HEK293 (cell line): ENCODE measurements around the gene SNX33.

Experiments used
- BCL11B ChIP-seq: fragments of 450-650 bp; formaldehyde crosslinking; IDR thresholded peaks from 2 replicates; pipeline ENCODE4 v1.5.1; 2016; ENCODE audit warnings: low read depth, missing biosample characterization, missing genetic modification characterization
- EGR2 ChIP-seq: fragments of 450-650 bp; formaldehyde crosslinking; IDR thresholded peaks from 2 replicates; pipeline ENCODE4 v1.5.1; 2016; ENCODE audit warnings: low read depth, missing biosample characterization, missing genetic modification characterization
- HOXA7 ChIP-seq: sonication (generic); formaldehyde crosslinking; IDR thresholded peaks from 2 replicates; pipeline ENCODE4 v1.8.1; 2022; ENCODE audit warnings: missing genetic modification reagents, borderline replicate concordance
- HOXD13 ChIP-seq: sonication (generic); formaldehyde crosslinking; IDR thresholded peaks from 2 replicates; pipeline ENCODE4 v1.8.0; 2022; ENCODE audit warnings: missing genetic modification reagents, borderline replicate concordance
- MYNN ChIP-seq: fragments of 450-650 bp; formaldehyde crosslinking; IDR thresholded peaks from 2 replicates; pipeline ENCODE4 v1.5.1; 2016; ENCODE audit warnings: missing biosample characterization, missing genetic modification characterization, borderline replicate concordance
- SP2 ChIP-seq: fragments of 450-650 bp; formaldehyde crosslinking; IDR thresholded peaks from 2 replicates; pipeline ENCODE4 v1.5.1; 2016; ENCODE audit warnings: missing biosample characterization, missing genetic modification characterization
- TCF7L2 ChIP-seq: IDR thresholded peaks from 2 replicates; pipeline ENCODE4 v1.6.1; 2011; ENCODE audit warnings: low read depth, mild to moderate bottlenecking, inconsistent platforms, low read length, moderate library complexity, borderline replicate concordance
- WT1 ChIP-seq: fragments of 450-650 bp; formaldehyde crosslinking; IDR thresholded peaks from 2 replicates; pipeline ENCODE4 v1.5.1; 2016; ENCODE audit warnings: missing biosample characterization, missing genetic modification characterization
- ZBTB7A ChIP-seq: fragments of 450-650 bp; formaldehyde crosslinking; IDR thresholded peaks from 2 replicates; pipeline ENCODE4 v1.5.1; 2016; ENCODE audit warnings: low read depth, missing biosample characterization, missing genetic modification characterization
- ZFP37 ChIP-seq: fragments of 450-650 bp; formaldehyde crosslinking; IDR thresholded peaks from 2 replicates; pipeline ENCODE4 v1.5.1; 2016; ENCODE audit warnings: missing biosample characterization, missing genetic modification characterization
- ZFP41 ChIP-seq: fragments of 450-650 bp; formaldehyde crosslinking; IDR thresholded peaks from 2 replicates; pipeline ENCODE4 v1.5.1; 2016; ENCODE audit warnings: missing biosample characterization, missing genetic modification characterization, borderline replicate concordance
- ZNF214 ChIP-seq: fragments of 450-650 bp; formaldehyde crosslinking; IDR thresholded peaks from 2 replicates; pipeline ENCODE4 v1.5.1; 2017; ENCODE audit warnings: missing biosample characterization, mild to moderate bottlenecking, missing genetic modification characterization, borderline replicate concordance
- ZNF223 ChIP-seq: fragments of 450-650 bp; formaldehyde crosslinking; IDR thresholded peaks from 2 replicates; pipeline ENCODE4 v1.5.1; 2016; ENCODE audit warnings: missing biosample characterization, missing genetic modification characterization
- ZNF23 ChIP-seq: fragments of 450-650 bp; formaldehyde crosslinking; IDR thresholded peaks from 2 replicates; pipeline ENCODE4 v1.5.1; 2016; ENCODE audit warnings: missing biosample characterization, missing genetic modification characterization, borderline replicate concordance
- ZNF324 ChIP-seq: fragments of 450-650 bp; formaldehyde crosslinking; IDR thresholded peaks from 2 replicates; pipeline ENCODE4 v1.5.1; 2016; ENCODE audit warnings: missing biosample characterization, missing genetic modification characterization
- ZNF366 ChIP-seq: fragments of 450-650 bp; formaldehyde crosslinking; conservative IDR thresholded peaks from 2 replicates; pipeline ENCODE4 v1.5.1; 2016; ENCODE audit warnings: missing biosample characterization, missing genetic modification characterization
- ZNF514 ChIP-seq: fragments of 450-650 bp; formaldehyde crosslinking; IDR thresholded peaks from 2 replicates; pipeline ENCODE4 v1.5.1; 2016; ENCODE audit warnings: missing biosample characterization, missing genetic modification characterization
- ZNF521 ChIP-seq: fragments of 450-650 bp; formaldehyde crosslinking; IDR thresholded peaks from 2 replicates; pipeline ENCODE4 v1.5.1; 2017; ENCODE audit warnings: missing biosample characterization, mild to moderate bottlenecking, missing genetic modification characterization
- ZNF600 ChIP-seq: fragments of 450-650 bp; formaldehyde crosslinking; IDR thresholded peaks from 2 replicates; pipeline ENCODE4 v1.5.1; 2016; ENCODE audit warnings: missing biosample characterization, missing genetic modification characterization
- ZNF623 ChIP-seq: fragments of 450-650 bp; formaldehyde crosslinking; IDR thresholded peaks from 2 replicates; pipeline ENCODE4 v1.5.1; 2016; ENCODE audit warnings: missing biosample characterization, missing genetic modification characterization
- ZNF660 ChIP-seq: fragments of 450-650 bp; IDR thresholded peaks from 2 replicates; pipeline ENCODE4 v1.5.1; 2018; ENCODE audit warnings: missing biosample characterization, mild to moderate bottlenecking, missing genetic modification characterization
- TF ChIP-seq, protein P1 (sequence below): fragments of 450-650 bp; formaldehyde crosslinking; IDR thresholded peaks from 2 replicates; pipeline ENCODE4 v1.5.1; 2016; ENCODE audit warnings: missing biosample characterization, missing genetic modification characterization, borderline replicate concordance
- TF ChIP-seq, protein P2 (sequence below): fragments of 450-650 bp; formaldehyde crosslinking; IDR thresholded peaks from 2 replicates; pipeline ENCODE4 v1.5.1; 2016; ENCODE audit warnings: missing biosample characterization, missing genetic modification characterization
- TF ChIP-seq, protein P3 (sequence below): fragments of 450-650 bp; formaldehyde crosslinking; IDR thresholded peaks from 2 replicates; pipeline ENCODE4 v1.5.1; 2016; ENCODE audit warnings: missing biosample characterization, missing genetic modification characterization
- TF ChIP-seq, protein P4 (sequence below): IDR thresholded peaks from 2 replicates; pipeline ENCODE4 v1.6.1; 2011; ENCODE audit warnings: mild to moderate bottlenecking, low read depth, low read length, borderline replicate concordance

The SNX33 gene

DNA sequence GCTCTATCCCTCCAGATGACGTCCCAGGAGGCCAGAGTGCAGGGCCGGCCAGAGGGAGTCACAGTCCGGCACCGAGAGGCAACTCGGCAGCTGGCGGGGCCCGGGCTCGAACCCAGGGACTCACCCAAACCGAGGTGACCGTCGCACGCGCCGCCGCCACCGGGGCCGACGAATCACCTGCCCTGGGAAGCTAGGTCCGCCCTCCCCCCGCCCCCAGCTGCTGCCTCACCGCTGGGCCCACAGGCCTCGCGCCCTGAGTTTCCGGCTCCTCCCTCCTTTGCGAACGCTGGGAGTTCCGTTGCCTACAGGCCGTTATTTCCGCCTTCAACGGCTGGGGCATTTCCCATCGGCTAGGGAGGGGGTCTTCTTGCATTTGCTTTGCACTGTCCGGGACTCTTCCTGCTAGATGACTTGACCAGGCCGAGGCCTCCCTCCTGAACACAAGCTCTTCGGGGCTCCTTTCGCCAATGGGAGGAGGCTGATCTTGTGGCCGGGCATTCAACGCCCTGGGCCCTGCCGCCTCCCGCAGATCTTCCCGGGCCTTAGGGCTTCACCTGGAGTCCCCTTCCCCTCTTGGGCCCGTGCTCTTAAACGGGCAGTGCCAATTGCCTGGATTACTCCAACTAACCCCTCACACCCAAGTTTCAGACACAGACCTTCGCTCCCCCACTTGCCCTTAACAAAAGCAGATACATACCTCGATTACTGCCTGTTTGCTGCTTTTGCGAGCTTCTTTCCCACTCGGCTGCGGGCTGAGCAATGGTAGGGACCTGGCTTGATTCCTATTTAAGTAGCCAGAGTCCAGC, 22.0 kb upstream of the SNX33 start, which contains the start of gene SNUPN (continued):
- TF ChIP-seq, protein P1, sequence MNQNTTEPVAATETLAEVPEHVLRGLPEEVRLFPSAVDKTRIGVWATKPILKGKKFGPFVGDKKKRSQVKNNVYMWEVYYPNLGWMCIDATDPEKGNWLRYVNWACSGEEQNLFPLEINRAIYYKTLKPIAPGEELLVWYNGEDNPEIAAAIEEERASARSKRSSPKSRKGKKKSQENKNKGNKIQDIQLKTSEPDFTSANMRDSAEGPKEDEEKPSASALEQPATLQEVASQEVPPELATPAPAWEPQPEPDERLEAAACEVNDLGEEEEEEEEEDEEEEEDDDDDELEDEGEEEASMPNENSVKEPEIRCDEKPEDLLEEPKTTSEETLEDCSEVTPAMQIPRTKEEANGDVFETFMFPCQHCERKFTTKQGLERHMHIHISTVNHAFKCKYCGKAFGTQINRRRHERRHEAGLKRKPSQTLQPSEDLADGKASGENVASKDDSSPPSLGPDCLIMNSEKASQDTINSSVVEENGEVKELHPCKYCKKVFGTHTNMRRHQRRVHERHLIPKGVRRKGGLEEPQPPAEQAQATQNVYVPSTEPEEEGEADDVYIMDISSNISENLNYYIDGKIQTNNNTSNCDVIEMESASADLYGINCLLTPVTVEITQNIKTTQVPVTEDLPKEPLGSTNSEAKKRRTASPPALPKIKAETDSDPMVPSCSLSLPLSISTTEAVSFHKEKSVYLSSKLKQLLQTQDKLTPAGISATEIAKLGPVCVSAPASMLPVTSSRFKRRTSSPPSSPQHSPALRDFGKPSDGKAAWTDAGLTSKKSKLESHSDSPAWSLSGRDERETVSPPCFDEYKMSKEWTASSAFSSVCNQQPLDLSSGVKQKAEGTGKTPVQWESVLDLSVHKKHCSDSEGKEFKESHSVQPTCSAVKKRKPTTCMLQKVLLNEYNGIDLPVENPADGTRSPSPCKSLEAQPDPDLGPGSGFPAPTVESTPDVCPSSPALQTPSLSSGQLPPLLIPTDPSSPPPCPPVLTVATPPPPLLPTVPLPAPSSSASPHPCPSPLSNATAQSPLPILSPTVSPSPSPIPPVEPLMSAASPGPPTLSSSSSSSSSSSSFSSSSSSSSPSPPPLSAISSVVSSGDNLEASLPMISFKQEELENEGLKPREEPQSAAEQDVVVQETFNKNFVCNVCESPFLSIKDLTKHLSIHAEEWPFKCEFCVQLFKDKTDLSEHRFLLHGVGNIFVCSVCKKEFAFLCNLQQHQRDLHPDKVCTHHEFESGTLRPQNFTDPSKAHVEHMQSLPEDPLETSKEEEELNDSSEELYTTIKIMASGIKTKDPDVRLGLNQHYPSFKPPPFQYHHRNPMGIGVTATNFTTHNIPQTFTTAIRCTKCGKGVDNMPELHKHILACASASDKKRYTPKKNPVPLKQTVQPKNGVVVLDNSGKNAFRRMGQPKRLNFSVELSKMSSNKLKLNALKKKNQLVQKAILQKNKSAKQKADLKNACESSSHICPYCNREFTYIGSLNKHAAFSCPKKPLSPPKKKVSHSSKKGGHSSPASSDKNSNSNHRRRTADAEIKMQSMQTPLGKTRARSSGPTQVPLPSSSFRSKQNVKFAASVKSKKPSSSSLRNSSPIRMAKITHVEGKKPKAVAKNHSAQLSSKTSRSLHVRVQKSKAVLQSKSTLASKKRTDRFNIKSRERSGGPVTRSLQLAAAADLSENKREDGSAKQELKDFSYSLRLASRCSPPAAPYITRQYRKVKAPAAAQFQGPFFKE: no peak
- TF ChIP-seq ZNF214 (no peak), ZNF514 (tag by site-specific recombination) (no peak), ZNF521 (tag by site-specific recombination) (no peak), SP2 (tag by site-specific recombination) (peak; percentile 99), MYNN (tag by site-specific recombination) (peak; percentile 57), WT1 (tag by site-specific recombination) (peak; percentile 88), BCL11B (tag by site-specific recombination) (peak; percentile 75; the same call in 1 of the 2 replicates), ZNF324 (tag by site-specific recombination) (peak; percentile 52; the same call in 1 of the 2 replicates), TCF7L2 (no peak), EGR2 (tag by site-specific recombination) (peak; percentile 77), ZBTB7A (tag by site-specific recombination) (peak; percentile 64; the same call in 1 of the 2 replicates), ZFP41 (tag by site-specific recombination) (no peak), ZNF223 (tag by site-specific recombination) (no peak), HOXA7 (no peak), ZNF23 (tag by site-specific recombination) (no peak), HOXD13 (CRISPR knock-in tag) (no peak), ZNF660 (tag by site-specific recombination) (peak; percentile 76; the same call in 1 of the 2 replicates), ZNF623 (no peak; the same call in 1 of the 2 replicates), ZNF600 (peak; percentile 87), ZFP37 (tag by site-specific recombination) (peak; percentile 98), ZNF366 (tag by site-specific recombination) (peak; percentile 82)
- TF ChIP-seq, protein P2, sequence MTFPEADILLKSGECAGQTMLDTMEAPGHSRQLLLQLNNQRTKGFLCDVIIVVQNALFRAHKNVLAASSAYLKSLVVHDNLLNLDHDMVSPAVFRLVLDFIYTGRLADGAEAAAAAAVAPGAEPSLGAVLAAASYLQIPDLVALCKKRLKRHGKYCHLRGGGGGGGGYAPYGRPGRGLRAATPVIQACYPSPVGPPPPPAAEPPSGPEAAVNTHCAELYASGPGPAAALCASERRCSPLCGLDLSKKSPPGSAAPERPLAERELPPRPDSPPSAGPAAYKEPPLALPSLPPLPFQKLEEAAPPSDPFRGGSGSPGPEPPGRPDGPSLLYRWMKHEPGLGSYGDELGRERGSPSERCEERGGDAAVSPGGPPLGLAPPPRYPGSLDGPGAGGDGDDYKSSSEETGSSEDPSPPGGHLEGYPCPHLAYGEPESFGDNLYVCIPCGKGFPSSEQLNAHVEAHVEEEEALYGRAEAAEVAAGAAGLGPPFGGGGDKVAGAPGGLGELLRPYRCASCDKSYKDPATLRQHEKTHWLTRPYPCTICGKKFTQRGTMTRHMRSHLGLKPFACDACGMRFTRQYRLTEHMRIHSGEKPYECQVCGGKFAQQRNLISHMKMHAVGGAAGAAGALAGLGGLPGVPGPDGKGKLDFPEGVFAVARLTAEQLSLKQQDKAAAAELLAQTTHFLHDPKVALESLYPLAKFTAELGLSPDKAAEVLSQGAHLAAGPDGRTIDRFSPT (tag by site-specific recombination): peak; percentile 81
- TF ChIP-seq, protein P3, sequence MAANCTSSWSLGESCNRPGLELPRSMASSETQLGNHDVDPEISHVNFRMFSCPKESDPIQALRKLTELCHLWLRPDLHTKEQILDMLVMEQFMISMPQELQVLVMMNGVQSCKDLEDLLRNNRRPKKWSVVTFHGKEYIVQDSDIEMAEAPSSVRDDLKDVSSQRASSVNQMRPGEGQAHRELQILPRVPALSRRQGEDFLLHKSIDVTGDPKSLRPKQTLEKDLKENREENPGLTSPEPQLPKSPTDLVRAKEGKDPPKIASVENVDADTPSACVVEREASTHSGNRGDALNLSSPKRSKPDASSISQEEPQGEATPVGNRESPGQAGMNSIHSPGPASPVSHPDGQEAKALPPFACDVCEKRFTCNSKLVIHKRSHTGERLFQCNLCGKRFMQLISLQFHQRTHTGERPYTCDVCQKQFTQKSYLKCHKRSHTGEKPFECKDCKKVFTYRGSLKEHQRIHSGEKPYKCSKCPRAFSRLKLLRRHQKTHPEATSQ (tag by site-specific recombination): peak; percentile 87
- TF ChIP-seq, protein P4, sequence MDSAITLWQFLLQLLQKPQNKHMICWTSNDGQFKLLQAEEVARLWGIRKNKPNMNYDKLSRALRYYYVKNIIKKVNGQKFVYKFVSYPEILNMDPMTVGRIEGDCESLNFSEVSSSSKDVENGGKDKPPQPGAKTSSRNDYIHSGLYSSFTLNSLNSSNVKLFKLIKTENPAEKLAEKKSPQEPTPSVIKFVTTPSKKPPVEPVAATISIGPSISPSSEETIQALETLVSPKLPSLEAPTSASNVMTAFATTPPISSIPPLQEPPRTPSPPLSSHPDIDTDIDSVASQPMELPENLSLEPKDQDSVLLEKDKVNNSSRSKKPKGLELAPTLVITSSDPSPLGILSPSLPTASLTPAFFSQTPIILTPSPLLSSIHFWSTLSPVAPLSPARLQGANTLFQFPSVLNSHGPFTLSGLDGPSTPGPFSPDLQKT: 0 out of 2 replicates have a peak, but pooled peaks have one; percentile 59
